ENCODE measurements around the gene MORN3.
"Not testable (repeated sequence)": the region's sequence is repeated elsewhere in the genome, so short reads cannot be mapped to it uniquely, and the experiment has no call there.

The MORN3 gene

DNA sequence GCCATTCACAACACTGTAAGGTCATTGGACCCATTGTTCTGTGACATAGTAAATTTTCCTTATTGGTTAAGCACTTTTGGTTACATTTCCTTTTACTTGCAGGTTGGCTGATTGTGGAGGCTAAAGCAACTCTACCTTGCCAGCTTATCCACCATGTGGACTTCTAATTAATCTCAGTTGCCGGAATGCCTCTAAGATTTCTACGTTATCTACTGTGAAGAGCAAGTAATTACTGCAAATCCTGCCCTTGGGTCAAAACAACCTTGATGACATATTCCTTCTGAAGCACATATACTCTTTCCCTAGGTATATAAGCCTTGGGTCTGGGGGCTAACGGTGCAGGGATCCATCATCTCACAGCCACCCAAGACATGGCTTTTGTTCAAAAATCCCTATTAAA, 19.5 kb upstream of the MORN3 start:
- DNase-seq: no peak

DNA sequence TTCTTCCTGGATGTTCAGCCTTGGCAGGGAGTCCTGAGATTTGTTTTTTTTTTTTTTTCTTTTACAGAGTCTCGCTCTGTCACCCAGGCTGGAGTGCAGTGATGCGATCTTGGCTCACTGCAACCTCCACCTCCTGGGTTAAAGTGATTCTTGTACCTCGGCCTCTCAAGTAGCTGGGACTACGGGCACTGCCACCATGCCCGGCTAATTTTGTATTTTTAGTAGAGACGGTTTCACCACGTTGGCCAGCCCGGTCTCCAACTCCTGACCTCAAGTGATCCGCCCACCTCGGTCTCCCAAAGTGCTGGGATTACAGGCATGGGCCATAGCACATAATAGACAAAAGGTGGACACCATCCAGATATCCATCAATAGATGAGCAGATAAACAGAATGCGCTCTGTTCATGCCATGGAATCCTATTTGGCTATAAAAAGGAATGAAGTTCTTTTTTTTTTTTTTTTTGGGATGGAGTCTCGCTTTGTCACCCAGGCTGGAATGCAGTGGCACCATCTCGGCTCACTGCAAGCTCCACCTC, 10.3 kb upstream of the MORN3 start:
- not testable (repeated sequence) for DNase-seq

- DNase-seq: no peak
Measured at GRCh38 chr12:121678716-121679300, 9.4 kb upstream of the MORN3 start.

DNA sequence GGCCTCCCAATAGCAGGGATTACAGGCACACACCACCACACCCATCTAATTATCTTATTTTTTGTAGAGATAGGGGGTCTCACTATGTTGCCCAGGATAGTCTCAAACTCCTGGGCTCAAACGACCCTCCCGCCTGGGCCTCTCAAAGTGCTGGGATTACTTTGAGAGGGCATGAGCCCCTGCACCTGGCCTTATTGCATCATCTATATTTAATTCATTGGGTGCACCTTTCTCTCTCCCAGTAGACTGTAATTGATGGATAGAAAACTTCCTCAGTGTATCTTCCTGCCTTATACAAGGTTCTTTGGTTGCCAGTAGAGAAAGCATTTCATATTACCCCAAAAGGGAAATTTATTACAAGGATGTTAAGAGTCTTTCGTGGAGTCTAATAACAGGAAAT, 8.9 kb upstream of the MORN3 start:
- DNase-seq: no peak

DNA sequence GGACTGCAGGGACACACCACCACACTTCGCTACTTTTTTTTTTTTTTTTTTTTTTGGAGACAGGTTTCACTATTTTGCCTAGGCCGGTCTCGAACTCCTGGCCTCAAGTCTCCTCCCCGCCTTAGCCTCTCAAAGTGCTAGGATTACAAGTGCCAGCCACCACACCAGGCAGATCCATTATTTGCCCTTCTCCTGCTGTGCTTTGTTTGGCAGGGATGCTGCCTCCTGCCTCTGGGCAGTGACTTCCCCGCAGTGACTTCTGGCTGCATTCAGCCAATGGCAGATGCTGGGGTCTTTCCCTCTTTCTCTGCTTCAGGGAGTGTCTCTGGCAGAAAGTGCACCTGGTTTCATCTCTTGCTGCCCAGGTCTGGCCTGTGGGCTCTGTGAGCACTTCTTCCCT, 6.7 kb upstream of the MORN3 start:
- no peak for DNase-seq

DNA sequence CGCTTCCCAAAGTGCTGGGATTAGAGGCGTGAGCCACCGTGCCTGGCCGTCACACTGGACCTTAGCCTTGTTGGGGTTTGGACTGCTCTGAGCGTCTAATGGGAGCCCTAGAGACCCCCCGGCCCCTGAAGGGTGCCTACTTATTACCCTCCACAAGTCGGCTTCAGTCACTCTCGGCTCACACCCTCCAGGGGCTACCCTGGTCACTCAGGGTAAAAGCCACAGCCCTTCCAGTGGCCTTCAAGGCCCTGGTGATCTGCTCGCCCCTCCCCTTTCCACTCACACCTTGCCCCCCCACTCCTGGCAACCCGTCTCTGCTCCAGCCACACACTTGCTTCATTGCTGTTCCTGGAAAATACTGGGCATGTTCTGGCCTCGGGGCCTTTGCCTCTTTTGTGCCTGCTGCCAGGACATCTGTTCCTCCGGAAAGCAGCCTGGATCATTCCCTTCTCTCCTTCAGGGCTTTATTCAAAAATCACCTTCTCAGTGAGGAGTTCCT, 3.6 kb upstream of the MORN3 start:
- DNase-seq: no peak

DNA sequence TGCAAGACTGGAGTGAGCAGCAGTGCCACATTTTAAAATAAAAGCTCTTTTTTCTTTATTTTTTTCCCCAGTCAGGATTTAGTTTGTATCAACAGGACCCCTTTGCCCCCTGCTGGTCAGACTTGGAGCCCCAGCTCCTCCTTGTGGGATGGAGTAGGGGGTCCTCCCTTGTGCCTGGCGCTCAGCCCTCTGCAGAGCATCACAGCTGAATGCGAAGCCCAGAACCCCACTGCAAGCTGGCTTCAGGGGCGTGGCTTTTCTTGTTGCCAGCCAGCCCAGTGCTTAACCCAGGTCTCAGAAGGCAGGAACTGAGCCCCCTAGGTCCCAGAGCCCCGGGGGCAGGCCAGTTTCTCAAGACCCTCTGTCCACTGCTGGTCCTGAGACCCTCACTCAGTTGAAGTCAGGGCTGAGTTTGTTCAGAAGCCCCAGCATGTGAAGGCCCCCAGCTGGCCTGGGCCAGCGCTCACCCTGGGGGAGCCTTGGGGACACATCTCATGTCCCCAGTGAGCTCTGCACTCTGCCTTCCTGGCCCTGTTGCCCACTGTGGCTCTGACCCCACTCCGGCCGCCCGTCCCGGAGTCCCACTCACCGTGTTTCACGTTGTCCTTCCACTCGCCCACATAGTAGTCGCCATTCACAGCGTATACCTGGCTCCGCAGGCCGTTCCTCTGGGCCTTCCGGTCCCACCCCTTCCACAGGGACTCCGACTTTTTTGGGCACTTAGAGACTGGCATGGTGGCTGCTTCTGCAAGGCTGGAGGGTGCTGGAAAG, 519 bp downstream of the MORN3 start:
- no peak for DNase-seq

- DNase-seq: not testable (repeated sequence)
Measured at GRCh38 chr12:121666829-121667228, 2.6 kb downstream of the MORN3 start.

DNA sequence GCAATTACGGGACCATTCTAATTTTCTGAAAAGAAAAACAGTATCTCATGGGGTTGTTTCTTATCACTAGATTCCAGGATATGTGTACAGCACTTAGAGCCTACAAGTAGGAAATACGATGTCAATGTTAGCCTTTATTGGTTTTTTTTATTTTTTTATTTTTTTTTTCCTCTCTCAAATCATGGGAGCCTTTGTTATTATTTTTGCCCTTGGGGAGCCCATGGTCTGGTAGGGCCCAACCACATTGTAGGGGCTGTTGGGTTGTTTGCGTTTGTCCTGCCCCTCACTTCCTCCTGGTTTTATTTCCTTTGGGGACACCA, 5.9 kb downstream of the MORN3 start:
- DNase-seq: no peak

DNA sequence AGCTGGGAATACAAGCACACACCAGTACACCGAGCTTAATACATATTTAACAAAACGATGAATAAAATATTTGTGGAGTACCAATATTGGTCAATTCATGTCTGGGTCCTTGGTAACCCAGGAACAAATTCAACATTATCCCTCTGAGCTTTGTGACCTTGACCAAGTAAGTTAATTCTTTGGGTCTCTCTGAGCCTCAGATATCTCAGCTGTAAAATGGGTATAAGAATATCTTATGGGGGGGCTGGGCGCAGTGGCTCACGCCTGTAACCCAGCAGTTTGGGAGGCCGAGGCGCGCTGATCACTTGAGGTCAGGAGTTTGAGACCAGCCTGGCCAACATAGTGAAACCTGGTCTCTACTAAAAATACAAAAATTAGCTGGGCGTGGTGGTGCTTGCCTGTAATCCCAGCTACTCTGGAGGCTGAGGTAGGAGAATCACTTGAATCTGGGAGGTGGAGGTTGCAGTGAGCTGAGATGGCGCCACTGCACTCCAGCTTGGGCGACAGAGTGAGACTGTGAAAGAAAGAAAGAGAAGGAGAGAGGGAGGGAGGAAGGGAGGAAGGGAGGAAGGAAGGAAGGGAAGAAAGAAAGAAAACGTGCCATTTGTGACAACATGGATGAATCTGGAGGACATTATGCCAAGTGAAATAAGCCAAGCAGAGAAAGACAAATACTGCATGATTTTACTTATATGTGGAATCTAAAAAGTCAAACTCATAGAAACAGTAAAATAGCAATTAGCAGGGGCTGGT, 7.9 kb downstream of the MORN3 start:
- not testable (repeated sequence) for DNase-seq

DNA sequence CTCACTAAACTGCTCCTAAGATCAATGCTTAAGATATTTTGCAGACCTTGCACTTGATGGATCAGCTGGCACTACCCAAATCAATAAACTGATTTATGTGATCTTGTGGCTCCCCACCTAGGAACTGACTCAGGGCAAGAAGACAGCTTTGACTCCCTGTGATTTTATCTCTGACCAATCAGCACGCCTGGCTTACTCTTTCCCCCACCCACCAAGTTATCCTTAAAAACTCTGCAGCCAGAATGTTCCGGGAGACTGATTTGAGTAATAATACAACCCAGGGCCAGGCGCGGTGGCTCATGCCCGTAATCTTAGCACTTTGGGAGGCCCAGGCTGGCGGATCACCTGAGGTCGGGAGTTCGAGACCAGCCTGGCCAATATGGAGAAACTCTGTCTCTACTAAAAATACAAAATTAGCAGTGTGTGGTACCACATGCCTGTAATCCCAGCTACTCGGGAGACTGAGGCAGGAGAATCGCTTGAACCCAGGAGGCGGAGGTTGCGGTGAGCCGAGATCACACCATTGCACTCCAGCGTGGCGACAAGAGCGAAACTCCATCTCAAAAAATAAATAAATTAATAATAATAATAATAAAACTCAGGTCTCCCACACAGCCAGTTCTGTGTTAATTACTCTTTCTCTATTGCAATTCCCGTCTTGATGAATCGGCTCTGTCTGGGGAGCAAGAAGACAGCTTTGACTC, 12.0 kb downstream of the MORN3 start:
- no peak for DNase-seq

- no peak for DNase-seq
Measured at GRCh38 chr12:121656122-121656521, 13.3 kb downstream of the MORN3 start.

DNA sequence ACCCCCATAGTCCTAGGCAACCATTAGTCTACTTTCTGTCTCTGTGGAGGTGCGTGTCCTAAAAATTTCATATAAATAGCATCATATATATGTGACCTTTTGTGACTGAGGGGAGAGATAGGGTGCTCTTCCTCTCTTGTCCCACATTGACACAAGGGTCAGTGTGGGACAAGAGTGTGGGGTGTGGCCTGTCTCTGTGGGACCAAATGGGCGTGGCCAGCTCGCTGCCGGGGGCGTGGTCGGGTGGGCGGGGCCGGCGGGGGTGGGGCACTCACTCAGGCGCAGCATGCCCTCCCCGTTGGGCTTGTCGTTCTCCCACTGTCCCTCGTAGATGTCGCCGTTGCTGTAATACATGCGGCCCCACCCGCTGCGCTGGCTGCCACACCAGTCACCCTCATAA, 15.5 kb downstream of the MORN3 start:
- no peak for DNase-seq

DNA sequence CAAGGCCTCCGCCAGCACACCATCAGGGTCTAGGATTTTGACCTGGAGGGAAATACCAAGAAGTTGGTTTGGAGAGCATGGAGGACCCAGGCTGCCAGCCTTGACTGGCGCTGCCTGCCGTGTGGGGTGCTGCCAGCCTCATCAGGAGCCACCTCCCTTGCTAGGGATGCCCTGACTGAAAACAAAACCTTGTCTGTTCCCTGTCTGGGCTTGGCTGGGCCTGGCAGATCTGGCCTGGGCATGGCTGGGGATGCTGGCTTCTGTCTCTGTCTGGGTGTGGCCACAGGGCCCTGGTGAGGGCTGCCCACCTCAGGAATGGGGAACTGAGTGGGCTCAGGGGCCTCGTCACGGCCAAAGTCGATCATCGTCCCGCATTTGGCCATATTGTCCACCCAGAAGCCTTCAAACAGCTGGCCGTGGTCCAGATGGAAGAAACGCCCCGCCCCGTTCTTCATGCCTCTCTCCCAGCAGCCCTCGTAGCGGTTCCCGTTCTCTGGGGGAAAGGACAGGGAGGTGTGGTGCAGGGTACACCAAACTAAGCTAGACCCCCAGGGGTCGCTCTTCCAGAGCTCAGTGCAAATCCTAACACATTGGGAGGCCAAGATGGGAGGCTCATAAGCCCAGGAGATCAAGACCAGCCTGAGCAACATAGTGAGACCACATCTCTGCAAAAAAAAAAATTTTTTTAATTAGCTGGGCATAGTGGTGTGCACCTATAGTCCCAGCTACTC, 16.5 kb downstream of the MORN3 start:
- DNase-seq: no peak

DNA sequence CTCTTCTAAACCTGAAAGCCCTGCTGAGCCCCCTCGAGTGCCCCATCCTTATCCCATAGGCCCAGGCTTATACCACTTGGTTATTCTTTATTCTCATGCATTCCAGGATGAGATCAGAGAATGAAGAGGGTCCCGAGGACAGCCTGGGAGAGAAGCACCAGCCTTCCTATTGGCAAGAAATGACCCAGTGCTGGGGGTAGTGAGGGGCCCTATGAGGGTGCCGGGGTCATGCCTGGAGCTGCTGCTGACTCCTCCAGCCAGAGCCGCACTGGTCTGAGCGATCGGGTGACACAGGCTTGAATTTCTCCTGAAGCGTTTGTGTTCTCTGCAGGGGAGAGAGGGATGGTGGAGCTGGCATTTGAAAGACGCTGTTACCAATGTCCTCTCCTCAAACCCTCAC, 18.1 kb downstream of the MORN3 start:
- DNase-seq: no peak

DNA sequence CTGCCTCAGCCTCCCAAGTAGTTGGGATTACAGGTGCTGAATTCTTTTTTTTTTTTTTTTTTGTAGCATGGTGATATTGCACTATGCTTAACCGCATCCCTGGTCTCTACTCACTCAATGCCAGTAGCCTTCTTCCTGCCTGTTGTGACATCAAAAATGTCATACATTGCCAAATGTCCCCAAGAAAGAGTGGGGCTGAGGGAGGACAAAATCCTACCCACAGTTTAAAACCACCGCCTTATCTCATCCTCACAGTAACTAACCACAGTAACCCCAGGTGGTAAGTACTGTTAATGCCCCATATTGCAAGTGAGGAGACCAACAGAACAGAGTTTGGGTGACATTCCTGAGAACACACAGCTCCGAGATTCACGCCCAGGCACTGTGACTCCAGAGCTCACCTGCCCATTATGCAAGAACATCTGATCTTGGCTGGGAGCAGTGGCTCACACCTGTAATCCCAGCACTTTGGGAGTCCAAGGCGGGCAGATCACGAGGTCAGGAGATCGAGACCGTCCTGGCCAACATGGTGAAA, 19.6 kb downstream of the MORN3 start:
- no peak for DNase-seq

- DNase-seq: no peak
Measured at GRCh38 chr12:121649322-121649721, 20.1 kb downstream of the MORN3 start.

DNA sequence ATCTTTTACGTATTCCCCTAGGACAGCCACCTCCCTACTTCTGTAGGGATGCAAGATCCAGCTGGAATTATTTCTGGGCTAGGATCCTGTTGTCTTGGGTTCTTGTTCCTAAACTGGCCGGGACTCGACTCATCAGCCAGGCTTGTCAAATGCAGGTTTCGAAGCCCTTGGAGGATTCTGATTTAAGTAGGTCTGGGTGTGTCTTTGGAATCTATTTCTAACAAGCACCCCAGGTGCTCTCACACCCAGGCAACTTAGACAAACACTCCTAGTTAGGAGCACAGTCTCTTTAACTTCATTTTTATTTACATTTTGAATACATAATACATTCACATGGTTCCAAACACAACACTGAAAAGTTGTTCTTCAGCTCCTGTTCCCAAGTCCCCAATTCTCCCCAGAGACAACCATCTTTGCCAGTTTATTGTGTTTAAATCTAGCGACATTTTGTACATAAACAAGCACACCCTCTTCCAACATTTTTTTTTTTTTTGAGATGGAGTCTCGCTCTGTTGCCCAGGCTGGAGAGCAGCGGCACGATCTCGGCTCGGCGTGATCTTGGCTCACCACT, 20.9 kb downstream of the MORN3 start:
- DNase-seq: no peak

- no peak for DNase-seq
Measured at GRCh38 chr12:121641343-121641630, 28.2 kb downstream of the MORN3 start.

DNA sequence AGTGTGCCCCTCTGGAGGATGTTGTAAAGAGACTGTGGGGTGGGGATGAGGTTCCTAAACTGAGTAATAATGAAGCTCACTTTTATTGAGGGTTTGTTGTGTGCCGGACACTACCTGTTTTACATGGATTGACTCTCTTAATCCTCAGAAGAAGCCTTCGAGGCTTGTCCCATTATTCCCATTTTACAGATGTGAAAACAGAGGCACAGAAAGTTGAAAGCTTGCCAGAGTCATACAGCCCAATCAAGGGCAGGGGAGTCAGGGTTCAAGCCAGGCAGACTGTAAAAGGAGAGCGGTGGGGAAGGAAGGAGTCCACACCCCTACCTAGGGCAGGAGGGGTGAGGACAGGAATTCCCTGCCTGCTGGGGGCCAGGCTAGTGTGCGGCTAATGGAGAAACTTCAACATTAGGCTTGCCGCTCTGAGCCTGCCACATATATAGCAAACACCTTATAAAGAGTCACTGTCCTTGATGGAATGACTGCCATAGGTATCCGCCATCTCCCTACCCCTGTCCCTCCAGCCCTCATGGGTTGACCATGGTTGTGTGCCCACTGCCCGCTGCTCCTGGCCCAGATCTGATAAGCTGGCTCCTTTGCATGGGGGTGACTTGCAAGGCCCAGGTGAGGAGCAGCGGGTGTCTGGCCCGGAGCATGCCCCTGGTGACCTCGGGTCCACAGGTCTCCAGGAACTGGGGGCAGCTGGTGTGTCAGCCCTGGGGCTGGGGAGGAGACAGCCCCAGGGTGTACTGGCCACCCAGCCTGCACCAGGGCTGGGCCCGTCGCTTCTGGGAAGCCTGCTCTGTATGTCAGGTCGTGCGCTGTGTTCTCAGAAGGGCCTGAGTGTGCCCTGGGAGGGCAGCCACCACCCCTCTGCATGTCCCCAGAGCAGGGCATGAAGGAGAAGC, 30.9 kb downstream of the MORN3 start:
- no peak for DNase-seq
